Sigmoid colon (tissue), 7 donors: Measurements from ENCODE around the gene ZNF416. TPM values are rescaled to one million over a fixed set of nuclear protein-coding genes. Genes with fewer than 3 reads are reported as not detected.

Experiments used
- DNase-seq: peaks from one replicate; pipeline ENCODE4 v3.0.0-alpha.2; 2019
- H3K27ac ChIP-seq, 4 donors: fragments of 200-600 bp; sonication (generic); one replicate each; pipeline ENCODE4 v1.5.1; 2016 to 2019; ENCODE audit warnings: mild to moderate bottlenecking in 1 of 4
- H3K27me3 ChIP-seq, 3 donors: fragments of 200-600 bp; sonication (generic); one replicate each; pipeline ENCODE4 v1.5.1; 2019; ENCODE audit warnings: mild to moderate bottlenecking in 1 of 3
- H3K36me3 ChIP-seq, 4 donors: fragments of 200-600 bp; sonication (generic); one replicate each; pipeline ENCODE4 v1.5.1; 2016 to 2019
- H3K4me1 ChIP-seq, 4 donors: fragments of 200-600 bp; sonication (generic); one replicate each; pipeline ENCODE4 v1.5.1; 2017 to 2019
- H3K4me3 ChIP-seq, 4 donors: fragments of 200-600 bp; sonication (generic); one replicate each; pipeline ENCODE4 v1.5.1; 2017 to 2019; ENCODE audit warnings: mild to moderate bottlenecking in 2 of 4, moderate library complexity in 1 of 4
- H3K9me3 ChIP-seq, 4 donors: fragments of 200-600 bp in 3 of 4; sonication (generic) in 3 of 4; one replicate each; pipeline versions ENCODE4 v1.5.1 to v1.6.1; 2013 to 2019
- CTCF ChIP-seq, 4 experiments: fragments of 450-650 bp in 3 of 4; fragments of 200-600 bp in 1 of 4; IDR thresholded peaks; one replicate each; pipeline ENCODE4 v1.5.1; 2016 to 2019; ENCODE audit warnings: antibody characterized with exemption in 4 of 4, mild to moderate bottlenecking in 3 of 4, moderate library complexity in 2 of 4
- EP300 ChIP-seq, 4 donors: sonication (generic); formaldehyde crosslinking; IDR thresholded peaks; one replicate each; pipeline ENCODE4 v1.6.1; 2017; ENCODE audit warnings: antibody characterized with exemption in 4 of 4
- POLR2A ChIP-seq, 2 donors: fragments of 450-650 bp; IDR thresholded peaks; one replicate each; pipeline ENCODE4 v1.6.1; 2016; ENCODE audit warnings: antibody characterized with exemption in 2 of 2, mild to moderate bottlenecking in 2 of 2, moderate library complexity in 2 of 2
- POLR2AphosphoS5 ChIP-seq, 4 donors: sonication (generic); formaldehyde crosslinking; IDR thresholded peaks; one replicate each; pipeline ENCODE4 v1.6.1; 2017; ENCODE audit warnings: antibody characterized with exemption in 4 of 4
- WGBS, 2 donors: extraction: QIAGEN DNeasy Blood & Tissue Kit; methylation state at CpG; one replicate each; pipeline ENCODE4 v1.1.7; 2013; 5-methylcytosine and 5-hydroxymethylcytosine counted together
- intact Hi-C: fragments of 100-400 bp; cut with DNase I; formaldehyde crosslinking; loops from one replicate; pipeline ENCODE4 v1.15.1; 2023
- polyA plus RNA-seq, 3 donors: library from polyadenylated mRNA; stranded (reverse); fragments of 200-250 nt; gene quantifications; one replicate each; pipeline ENCODE4 v1.2.3, GENCODE V29; 2013
- total RNA-seq, 4 donors: library from RNA; depleted of rRNA; stranded (reverse); fragments of >200 nt; gene quantifications; one replicate each; pipeline ENCODE4 v1.1.0, GENCODE V29; 2016
- donor health status: healthy with polysubstance abuse.
- donor health status: Bipolar disorder and iron deficiency.
- donor health status: healthy.

The ZNF416 gene
- total RNA-seq (1 to 10 TPM; 3.1 to 5.5 (median 4.2) TPM), polyA plus RNA-seq (1 to 10 TPM in 1 of 3 donors, under 1 TPM in 2; 0.23 to 2.2 (median 0.60) TPM)

DNA sequence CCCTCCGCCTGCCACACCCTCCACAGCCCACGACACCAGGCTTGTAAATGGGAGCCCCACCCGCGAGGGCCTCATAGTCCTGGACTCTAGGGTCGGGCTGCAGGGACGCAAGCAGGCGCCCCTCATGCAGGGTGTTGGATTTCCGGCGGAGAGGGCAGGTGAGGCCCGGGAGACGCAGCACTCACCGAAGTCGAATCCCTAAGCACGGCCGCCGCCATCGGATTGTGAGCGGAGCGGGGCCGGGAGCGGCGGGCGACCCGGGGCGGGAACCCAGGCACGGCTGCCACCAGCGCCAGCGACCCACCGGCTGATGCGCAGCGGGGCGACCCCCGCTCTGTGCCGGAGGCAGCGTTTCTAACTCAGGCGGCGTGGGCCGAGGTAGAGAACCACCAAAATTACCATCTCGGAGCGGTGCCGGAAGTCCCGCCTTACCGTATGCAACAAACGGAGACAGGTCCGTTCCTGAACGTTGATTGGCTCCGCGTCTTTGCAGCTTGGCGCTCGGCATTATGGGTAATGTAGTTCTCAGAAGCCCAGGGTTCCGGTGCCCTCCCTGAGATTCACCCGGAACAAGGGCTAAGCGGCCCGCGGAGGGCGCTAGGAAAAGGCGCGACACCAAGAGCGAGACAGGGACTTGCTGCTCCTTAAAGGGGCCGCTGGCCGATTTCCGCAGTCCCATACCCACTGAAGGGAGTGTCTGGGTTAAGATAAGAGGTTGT, at the start of gene ZNF416:
Gene ZNF416, minus strand, starts transcription at position 425 of the 719 bp plus-strand sequence. Its CDS starts 207 bp downstream, at position 218.
- H3K9me3 ChIP-seq = peaks cover 15 to 29% (median 27%) of the 10 kb centered on the region in 4 donors
- intact Hi-C loops = loop anchor here (2.0 kb wide), 3 partner anchors 18 to 338 kb away; partner anchors contain the start of genes ZNF417 and ZNF530
- 0 to 1% methylated on average over 62 of the region's 62 CpGs for WGBS, 2 donors
- H3K36me3 ChIP-seq = peaks cover 17 to 36% (median 30%) of the 10 kb centered on the region in 4 donors
- peak within 1 kb of the TSS; percentile 67 to 99 (median 95) for H3K4me3 ChIP-seq
- DNase-seq = peak; percentile 98
- no peaks in the 10 kb centered on the region for H3K27me3 ChIP-seq
- TF ChIP-seq EP300 (IDR thresholded peaks at IDR 0.05) (no peak), POLR2A (IDR thresholded peaks at IDR 0.05) (no peak), CTCF (IDR thresholded peaks at IDR 0.05) (no peak), POLR2AphosphoS5 (IDR thresholded peaks at IDR 0.05) (peak in 3 of 4 donors; percentile 60 to 69 (median 69))
- peaks cover 0 to 24% (median 14%) of the 10 kb centered on the region in 4 donors for H3K4me1 ChIP-seq
- peak within 1 kb of the TSS; percentile 71 to 85 (median 74) for H3K27ac ChIP-seq

- H3K36me3 ChIP-seq = peaks cover 38 to 69% (median 44%) of the 10 kb centered on the region in 4 donors
- no peak overlapping the region for H3K4me3 ChIP-seq
- no peak for DNase-seq
- H3K4me1 ChIP-seq = no peaks in the 10 kb centered on the region
- H3K27ac ChIP-seq = no peak overlapping the region
- H3K9me3 ChIP-seq = peaks cover 56 to 87% (median 68%) of the 10 kb centered on the region in 4 donors
- intact Hi-C loops = no loop called here
- no peak for TF ChIP-seq POLR2A (IDR thresholded peaks at IDR 0.05)
- TF ChIP-seq POLR2AphosphoS5 (IDR thresholded peaks at IDR 0.05) = no peak
- TF ChIP-seq EP300 (IDR thresholded peaks at IDR 0.05) = no peak
- TF ChIP-seq CTCF (IDR thresholded peaks at IDR 0.05) = no peak
- H3K27me3 ChIP-seq = no peaks in the 10 kb centered on the region
Observed at GRCh38 chr19:57623091-57623490, 44.4 kb upstream of the ZNF416 start.

DNA sequence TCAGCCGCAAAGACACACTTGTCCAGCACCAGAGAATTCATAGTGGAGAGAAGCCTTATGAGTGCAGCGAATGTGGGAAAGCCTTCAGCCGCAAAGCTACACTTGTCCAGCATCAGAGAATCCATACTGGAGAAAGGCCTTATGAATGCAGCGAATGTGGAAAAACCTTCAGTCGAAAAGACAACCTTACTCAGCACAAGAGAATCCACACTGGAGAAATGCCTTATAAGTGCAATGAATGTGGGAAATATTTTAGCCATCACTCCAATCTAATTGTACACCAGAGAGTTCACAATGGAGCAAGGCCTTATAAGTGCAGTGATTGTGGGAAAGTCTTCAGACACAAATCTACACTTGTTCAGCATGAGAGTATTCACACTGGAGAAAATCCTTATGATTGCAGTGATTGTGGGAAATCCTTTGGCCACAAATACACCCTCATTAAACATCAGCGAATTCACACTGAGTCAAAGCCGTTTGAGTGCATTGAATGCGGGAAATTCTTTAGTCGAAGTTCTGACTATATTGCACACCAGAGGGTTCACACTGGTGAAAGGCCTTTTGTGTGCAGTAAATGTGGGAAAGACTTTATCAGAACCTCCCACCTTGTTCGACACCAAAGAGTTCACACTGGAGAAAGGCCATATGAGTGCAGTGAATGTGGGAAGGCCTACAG, 42.1 kb upstream of the ZNF416 start:
- WGBS, 2 donors = 98% methylated on average over 10 of the region's 10 CpGs
- H3K4me3 ChIP-seq = no peak overlapping the region
- intact Hi-C loops = no loop called here
- peaks cover 38 to 92% (median 66%) of the 10 kb centered on the region in 4 donors for H3K36me3 ChIP-seq
- peaks cover 0 to 2% (median 0%) of the 10 kb centered on the region in 4 donors for H3K4me1 ChIP-seq
- H3K27ac ChIP-seq = no peak overlapping the region
- no peak for DNase-seq
- H3K9me3 ChIP-seq = peaks cover 74 to 99% (median 89%) of the 10 kb centered on the region in 4 donors
- TF ChIP-seq POLR2A (IDR thresholded peaks at IDR 0.05) = no peak
- no peak for TF ChIP-seq EP300 (IDR thresholded peaks at IDR 0.05)
- no peak for TF ChIP-seq CTCF (IDR thresholded peaks at IDR 0.05)
- no peak for TF ChIP-seq POLR2AphosphoS5 (IDR thresholded peaks at IDR 0.05)
- H3K27me3 ChIP-seq = no peaks in the 10 kb centered on the region

DNA sequence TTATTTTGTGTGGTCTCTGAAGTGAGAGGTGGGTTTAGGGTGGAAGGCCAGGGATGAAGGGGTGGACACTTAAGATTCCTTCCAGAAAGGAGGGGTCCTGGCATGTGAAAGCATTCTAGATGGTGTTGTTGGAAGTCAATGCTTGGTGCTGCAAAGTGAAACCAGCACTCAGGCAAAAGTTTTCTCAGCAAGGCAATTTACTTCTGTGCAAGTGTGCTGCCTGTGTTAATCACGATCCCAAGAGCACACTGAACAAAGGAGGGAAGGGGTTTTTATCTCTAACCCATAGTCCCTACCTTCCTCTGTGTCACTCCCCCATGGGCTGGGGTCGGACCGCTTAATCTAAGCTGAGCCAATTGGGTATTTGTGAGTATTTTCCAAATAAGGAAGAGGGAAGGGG, 36.6 kb upstream of the ZNF416 start:
- Histone ChIP-seq H3K4me1 (peaks cover 0 to 16% (median 11%) of the 10 kb centered on the region in 4 donors), H3K27me3 (no peaks in the 10 kb centered on the region), H3K27ac (no peak overlapping the region), H3K36me3 (peaks cover 20 to 51% (median 46%) of the 10 kb centered on the region in 4 donors), H3K4me3 (peak overlapping the region in 2 of 4 donors; percentile 92 to 98), H3K9me3 (peaks cover 43 to 56% (median 53%) of the 10 kb centered on the region in 4 donors)
- WGBS, 2 donors = 98% methylated on average over 3 of the region's 3 CpGs
- DNase-seq = no peak
- intact Hi-C loops = no loop called here
- TF ChIP-seq CTCF (IDR thresholded peaks at IDR 0.05) (no peak), POLR2A (IDR thresholded peaks at IDR 0.05) (no peak), POLR2AphosphoS5 (IDR thresholded peaks at IDR 0.05) (no peak), EP300 (IDR thresholded peaks at IDR 0.05) (no peak)
